Thyroid gland (tissue), 4 donors: ENCODE results near the gene COL5A2. TPM values are rescaled to one million over a fixed set of nuclear protein-coding genes. Genes with fewer than 3 reads are reported as not detected.

Experiments
- DNase-seq, 2 donors: peaks; one replicate each; pipeline ENCODE4 v3.0.0-alpha.2; 2019
- H3K27ac ChIP-seq, 3 donors: fragments of 200-600 bp; sonication (generic); 1 replicate in 2 of 3; 2 replicates in 1 of 3; pipeline ENCODE4 v1.5.1; 2016 to 2019; ENCODE audit warnings: mild to moderate bottlenecking in 1 of 3, moderate library complexity in 1 of 3
- H3K27me3 ChIP-seq: fragments of 200-600 bp; sonication (generic); one replicate; pipeline ENCODE4 v1.5.1; 2019
- H3K36me3 ChIP-seq, 2 donors: fragments of 200-600 bp; sonication (generic); one replicate each; pipeline ENCODE4 v1.5.1; 2016 to 2019
- H3K4me1 ChIP-seq, 2 donors: fragments of 200-600 bp; sonication (generic); one replicate each; pipeline ENCODE4 v1.5.1; 2017 to 2019
- H3K4me3 ChIP-seq, 3 donors: fragments of 200-600 bp; sonication (generic); replicated peaks in 1 of 3; 1 replicate in 2 of 3; 2 replicates in 1 of 3; pipeline ENCODE4 v1.5.1; 2016; ENCODE audit warnings: mild to moderate bottlenecking in 1 of 3
- H3K9me3 ChIP-seq: fragments of 200-600 bp; sonication (generic); one replicate; pipeline ENCODE4 v1.5.1; 2017
- CTCF ChIP-seq, 6 experiments: fragments of 200-600 bp in 3 of 6; fragments of 450-650 bp in 3 of 6; sonication (generic) in 3 of 6; IDR thresholded peaks; one replicate each; pipeline ENCODE4 v1.5.1; 2016 to 2019; ENCODE audit warnings: antibody characterized with exemption in 6 of 6, mild to moderate bottlenecking in 2 of 6, inconsistent platforms in 1 of 6, moderate library complexity in 1 of 6
- POLR2A ChIP-seq, 2 donors: fragments of 450-650 bp; IDR thresholded peaks; one replicate each; pipeline ENCODE4 v1.6.1; 2017; ENCODE audit warnings: antibody characterized with exemption in 2 of 2, mild to moderate bottlenecking in 2 of 2, moderate library complexity in 1 of 2
- WGBS, 2 donors: methylation state at CpG; one replicate each; pipeline ENCODE4 v1.1.5; 2017; 5-methylcytosine and 5-hydroxymethylcytosine counted together
- intact Hi-C: fragments of 100-400 bp; cut with DNase I; formaldehyde crosslinking; loops from one replicate; pipeline ENCODE4 v1.15.1; 2023
- total RNA-seq, 4 donors: library from RNA; depleted of rRNA; stranded (reverse); fragments of >200 nt; gene quantifications; one replicate each; pipeline ENCODE4 v1.2.3, GENCODE V29; 2016

COL5A2 gene
- total RNA-seq, 4 donors from 2014 or later, result 10.9 to 22.5 (median 17.5) TPM

GRCh38 chr2:189083606-189084005 is 96.0 kb downstream of the COL5A2 start:
- DNase-seq, result no peak
- Histone ChIP-seq H3K4me3 (no peak overlapping the region), H3K9me3 (no peaks in the 10 kb centered on the region), H3K27ac (no peak overlapping the region), H3K27me3 (no peaks in the 10 kb centered on the region), H3K4me1 (no peaks in the 10 kb centered on the region), H3K36me3 (no peaks in the 10 kb centered on the region)
- intact Hi-C loops, result no loop called here
- 89 to 92% methylated on average over 3 of the region's 3 CpGs for WGBS, 2 donors
- TF ChIP-seq POLR2A (IDR thresholded peaks at IDR 0.05), result no peak
- TF ChIP-seq CTCF (IDR thresholded peaks at IDR 0.05), result no peak

GRCh38 chr2:189083106-189083505 is 96.5 kb downstream of the COL5A2 start:
- no peak for DNase-seq
- intact Hi-C loops, result no loop called here
- no peaks in the 10 kb centered on the region for H3K27me3 ChIP-seq
- no peaks in the 10 kb centered on the region for H3K9me3 ChIP-seq
- no peak overlapping the region for H3K27ac ChIP-seq
- no peak overlapping the region for H3K4me3 ChIP-seq
- no peaks in the 10 kb centered on the region for H3K4me1 ChIP-seq
- no peaks in the 10 kb centered on the region for H3K36me3 ChIP-seq
- 65 to 93% methylated on average over 2 of the region's 2 CpGs for WGBS, 2 donors
- TF ChIP-seq POLR2A (IDR thresholded peaks at IDR 0.05) (no peak), CTCF (IDR thresholded peaks at IDR 0.05) (no peak)

DNA sequence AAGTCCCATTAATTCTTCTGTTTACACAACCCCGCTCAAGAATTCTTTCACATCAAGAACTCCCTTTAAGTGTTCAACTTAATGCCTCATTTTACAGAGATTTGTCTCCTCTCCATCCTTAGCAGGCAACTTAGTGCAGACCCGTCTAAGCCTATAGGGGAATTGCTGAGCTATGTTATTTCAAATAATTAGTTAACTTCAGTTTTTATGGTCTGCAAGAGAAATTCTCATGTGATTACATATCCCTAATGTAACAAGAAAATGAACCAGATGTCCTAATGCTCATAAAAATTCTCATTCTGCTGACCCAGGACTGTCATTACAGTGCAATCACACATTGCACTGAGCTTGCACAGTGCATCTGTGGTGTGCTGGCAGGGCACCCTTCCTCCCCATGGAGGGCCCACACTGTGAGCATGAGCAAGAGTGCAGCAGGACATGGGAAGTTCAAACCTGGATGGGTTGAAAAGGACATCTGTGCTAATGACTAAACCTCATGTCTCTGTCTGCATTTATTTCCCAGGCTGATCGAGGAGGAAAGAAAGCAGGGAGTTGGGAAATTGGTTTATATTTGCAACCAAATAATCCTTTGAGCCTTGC is 97.1 kb downstream of the COL5A2 start:
- no peak overlapping the region for H3K4me3 ChIP-seq
- H3K27me3 ChIP-seq, result no peaks in the 10 kb centered on the region
- WGBS, 2 donors, result 73 to 76% methylated on average over 3 of the region's 3 CpGs
- H3K36me3 ChIP-seq, result no peaks in the 10 kb centered on the region
- DNase-seq, result no peak
- intact Hi-C loops, result no loop called here
- no peak overlapping the region for H3K27ac ChIP-seq
- TF ChIP-seq POLR2A (IDR thresholded peaks at IDR 0.05), result no peak
- TF ChIP-seq CTCF (IDR thresholded peaks at IDR 0.05), result no peak
- H3K4me1 ChIP-seq, result no peaks in the 10 kb centered on the region
- no peaks in the 10 kb centered on the region for H3K9me3 ChIP-seq

- Histone ChIP-seq H3K27ac (no peak overlapping the region), H3K4me3 (no peak overlapping the region), H3K36me3 (no peaks in the 10 kb centered on the region), H3K27me3 (no peaks in the 10 kb centered on the region), H3K9me3 (no peaks in the 10 kb centered on the region), H3K4me1 (no peaks in the 10 kb centered on the region)
- DNase-seq, result no peak
- intact Hi-C loops, result no loop called here
- WGBS, 2 donors, result 56 to 77% methylated on average over 3 of the region's 3 CpGs
- TF ChIP-seq POLR2A (IDR thresholded peaks at IDR 0.05), result no peak
- TF ChIP-seq CTCF (IDR thresholded peaks at IDR 0.05), result no peak
These were observed 103.0 kb downstream of the COL5A2 start for GRCh38 chr2:189076572-189076971.

GRCh38 chr2:189076120-189076519 is 103.4 kb downstream of the COL5A2 start:
- Histone ChIP-seq H3K27ac (no peak overlapping the region), H3K4me3 (no peak overlapping the region), H3K4me1 (no peaks in the 10 kb centered on the region), H3K36me3 (no peaks in the 10 kb centered on the region), H3K27me3 (no peaks in the 10 kb centered on the region), H3K9me3 (no peaks in the 10 kb centered on the region)
- no peak for DNase-seq
- TF ChIP-seq POLR2A (IDR thresholded peaks at IDR 0.05) (no peak), CTCF (IDR thresholded peaks at IDR 0.05) (no peak)
- WGBS, 2 donors, result 86 to 90% methylated on average over 3 of the region's 3 CpGs
- intact Hi-C loops, result no loop called here
